ENCODE data around the gene RAB3GAP2.
A peak's percentile ranks its signal among the peaks of the same experiment; 100 is the strongest.
"Not testable (repeated sequence)": the region's sequence is repeated elsewhere in the genome, so short reads cannot be mapped to it uniquely, and the experiment has no call there.

RAB3GAP2 gene

GRCh38 chr1:220219136-220219442 is 53.2 kb downstream of the RAB3GAP2 start:
- Histone ChIP-seq H3K27me3 (ENCODE audit: insufficient read depth, insufficient read length) (no peaks in the 10 kb centered on the region), H3K9ac (ENCODE audit: insufficient read length, low read depth) (no peak overlapping the region), H3K4me1 (ENCODE audit: insufficient read depth, insufficient read length) (no peaks in the 10 kb centered on the region), H3K9me3 (ENCODE audit: insufficient read depth, low read length) (no peaks in the 10 kb centered on the region), H3K36me3 (ENCODE audit: insufficient read depth, insufficient read length, low read length) (peaks cover 6% of the 10 kb centered on the region), H3K4me3 (ENCODE audit: insufficient read length, low read depth) (no peak overlapping the region)
- TF ChIP-seq ZNF274 (IDR thresholded peaks at IDR 0.05; ENCODE audit: low read depth, low read length) (no peak), SUZ12 (IDR thresholded peaks at IDR 0.05; ENCODE audit: extremely low read depth, insufficient read depth, insufficient read length) (no peak), YY1 (IDR thresholded peaks at IDR 0.05; ENCODE audit: insufficient read depth, insufficient read length) (no peak)
- no peak for DNase-seq (ENCODE audit: low read depth, low spot score)

GRCh38 chr1:220218397-220219135 is 53.7 kb downstream of the RAB3GAP2 start:
- H3K36me3 ChIP-seq (ENCODE audit: insufficient read depth, insufficient read length, low read length); H3K27me3 ChIP-seq (ENCODE audit: insufficient read depth, insufficient read length); H3K4me1 ChIP-seq (ENCODE audit: insufficient read depth, insufficient read length); H3K9me3 ChIP-seq (ENCODE audit: insufficient read depth, low read length); H3K4me3 ChIP-seq (ENCODE audit: insufficient read length, low read depth); H3K9ac ChIP-seq (ENCODE audit: insufficient read length, low read depth): not testable (repeated sequence)
- peak; percentile 61 for DNase-seq (ENCODE audit: low read depth, low spot score)

DNA sequence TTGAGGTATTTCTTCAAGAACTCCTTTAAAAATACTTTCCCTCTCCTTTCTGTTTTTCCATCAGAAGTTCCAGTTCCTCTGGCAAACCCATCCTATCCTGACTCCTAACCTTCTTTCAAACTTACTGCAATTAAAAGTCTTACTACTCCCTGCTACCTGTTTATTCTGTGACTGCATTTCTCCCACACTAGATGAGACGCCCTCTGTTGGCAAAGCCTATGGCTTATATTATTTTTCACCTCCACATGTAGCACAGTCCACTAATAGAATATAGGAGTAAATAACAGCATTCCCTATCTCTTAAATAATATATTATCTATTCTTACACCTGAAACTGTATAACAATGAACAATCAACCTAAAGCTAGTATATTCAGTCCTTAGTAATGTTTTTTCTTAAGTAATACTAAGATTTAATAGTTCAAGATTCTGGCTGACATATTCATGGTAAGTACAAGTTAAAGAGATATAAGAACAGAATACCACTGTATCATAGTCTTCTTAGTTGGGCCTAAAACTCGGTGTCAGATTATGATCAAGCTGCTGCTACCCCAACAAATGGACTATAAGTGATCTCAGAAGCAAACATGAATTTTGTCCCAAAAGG is 54.8 kb downstream of the RAB3GAP2 start:
- peaks cover 8% of the 10 kb centered on the region for H3K36me3 ChIP-seq (ENCODE audit: insufficient read depth, insufficient read length, low read length)
- TF ChIP-seq YY1 (IDR thresholded peaks at IDR 0.05; ENCODE audit: insufficient read depth, insufficient read length) (no peak), ZNF274 (IDR thresholded peaks at IDR 0.05; ENCODE audit: low read depth, low read length) (no peak), SUZ12 (IDR thresholded peaks at IDR 0.05; ENCODE audit: extremely low read depth, insufficient read depth, insufficient read length) (no peak)

DNA sequence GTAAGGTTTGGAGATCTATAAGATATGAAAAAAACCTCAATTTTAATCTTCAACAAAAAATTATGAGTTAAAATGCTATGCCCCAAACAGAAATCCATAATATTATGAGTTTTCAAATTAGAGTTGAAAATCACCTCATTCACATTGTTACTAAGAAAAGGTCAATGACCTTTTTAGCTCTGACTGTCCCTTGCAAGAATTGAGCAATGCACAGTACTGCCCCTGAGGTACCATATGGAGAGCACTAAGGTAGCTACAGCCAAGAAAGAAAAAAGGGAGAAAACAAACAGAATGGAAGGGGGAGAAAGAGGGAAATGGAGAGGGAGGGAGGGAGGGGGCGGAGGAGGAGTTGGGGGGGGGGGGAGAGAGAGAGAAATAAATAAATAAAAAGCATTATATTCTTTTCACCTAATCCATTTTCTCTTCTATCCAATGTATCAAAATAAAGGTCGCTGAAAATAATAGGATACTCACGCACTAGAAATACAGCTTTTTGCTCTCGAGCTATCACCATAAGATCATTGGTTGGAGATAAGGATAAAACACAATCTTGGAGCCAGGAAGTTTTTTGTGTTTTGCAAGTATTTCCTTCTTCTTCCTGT is 58.8 kb downstream of the RAB3GAP2 start:
- no peak for TF ChIP-seq ZNF274 (IDR thresholded peaks at IDR 0.05; ENCODE audit: low read depth, low read length)
- no peak for TF ChIP-seq YY1 (IDR thresholded peaks at IDR 0.05; ENCODE audit: insufficient read depth, insufficient read length)
- TF ChIP-seq SUZ12 (IDR thresholded peaks at IDR 0.05; ENCODE audit: extremely low read depth, insufficient read depth, insufficient read length) = no peak
- Histone ChIP-seq H3K36me3 (ENCODE audit: insufficient read depth, insufficient read length, low read length) (peaks cover 22% of the 10 kb centered on the region), H3K9ac (ENCODE audit: insufficient read length, low read depth) (no peak overlapping the region), H3K27me3 (ENCODE audit: insufficient read depth, insufficient read length) (no peaks in the 10 kb centered on the region), H3K4me1 (ENCODE audit: insufficient read depth, insufficient read length) (no peaks in the 10 kb centered on the region), H3K4me3 (ENCODE audit: insufficient read length, low read depth) (no peak overlapping the region), H3K9me3 (ENCODE audit: insufficient read depth, low read length) (no peaks in the 10 kb centered on the region)
- DNase-seq (ENCODE audit: low read depth, low spot score) = no peak

More for the DNA sequence above, 54.8 kb downstream of the RAB3GAP2 start:
- no peaks in the 10 kb centered on the region for H3K4me1 ChIP-seq (ENCODE audit: insufficient read depth, insufficient read length)
- H3K4me3 ChIP-seq (ENCODE audit: insufficient read length, low read depth) = no peak overlapping the region
- no peak for DNase-seq (ENCODE audit: low read depth, low spot score)
- no peaks in the 10 kb centered on the region for H3K9me3 ChIP-seq (ENCODE audit: insufficient read depth, low read length)
- H3K27me3 ChIP-seq (ENCODE audit: insufficient read depth, insufficient read length) = no peaks in the 10 kb centered on the region
- H3K9ac ChIP-seq (ENCODE audit: insufficient read length, low read depth) = no peak overlapping the region

GRCh38 chr1:220207411-220207810 is 64.8 kb downstream of the RAB3GAP2 start:
- H3K9me3 ChIP-seq (ENCODE audit: insufficient read depth, low read length) = no peaks in the 10 kb centered on the region
- TF ChIP-seq SUZ12 (IDR thresholded peaks at IDR 0.05; ENCODE audit: extremely low read depth, insufficient read depth, insufficient read length) (no peak), YY1 (IDR thresholded peaks at IDR 0.05; ENCODE audit: insufficient read depth, insufficient read length) (no peak), ZNF274 (IDR thresholded peaks at IDR 0.05; ENCODE audit: low read depth, low read length) (no peak)
- H3K9ac ChIP-seq (ENCODE audit: insufficient read length, low read depth) = no peak overlapping the region
- H3K36me3 ChIP-seq (ENCODE audit: insufficient read depth, insufficient read length, low read length) = peaks cover 67% of the 10 kb centered on the region
- no peaks in the 10 kb centered on the region for H3K27me3 ChIP-seq (ENCODE audit: insufficient read depth, insufficient read length)
- DNase-seq (ENCODE audit: low read depth, low spot score) = no peak
- no peak overlapping the region for H3K4me3 ChIP-seq (ENCODE audit: insufficient read length, low read depth)
- H3K4me1 ChIP-seq (ENCODE audit: insufficient read depth, insufficient read length) = no peaks in the 10 kb centered on the region

- not testable (repeated sequence) for H3K27me3 ChIP-seq (ENCODE audit: insufficient read depth, insufficient read length); H3K4me1 ChIP-seq (ENCODE audit: insufficient read depth, insufficient read length); DNase-seq (ENCODE audit: low read depth, low spot score); H3K4me3 ChIP-seq (ENCODE audit: insufficient read length, low read depth); H3K9me3 ChIP-seq (ENCODE audit: insufficient read depth, low read length); H3K9ac ChIP-seq (ENCODE audit: insufficient read length, low read depth)
- peaks cover 74% of the 10 kb centered on the region for H3K36me3 ChIP-seq (ENCODE audit: insufficient read depth, insufficient read length, low read length)
Measured at GRCh38 chr1:220204758-220205157, 67.5 kb downstream of the RAB3GAP2 start.

DNA sequence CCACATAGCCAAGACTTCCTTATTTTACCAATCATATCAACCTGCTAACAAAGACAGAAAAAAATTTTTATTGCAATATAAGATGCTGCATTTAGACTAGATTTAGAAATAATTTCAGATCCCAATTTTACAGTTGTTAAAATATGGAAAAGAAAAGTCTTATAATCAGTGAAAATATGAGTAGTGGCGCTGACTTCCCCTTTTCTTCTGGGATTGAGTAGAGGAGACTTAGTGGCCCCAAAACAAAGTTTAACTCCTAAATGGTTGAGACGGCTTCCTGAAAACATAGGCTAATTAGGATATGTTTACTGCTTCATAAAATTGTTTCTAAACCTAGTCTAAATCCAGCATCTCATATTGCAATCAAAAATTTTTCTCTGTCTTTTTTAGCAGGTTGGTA is 68.4 kb downstream of the RAB3GAP2 start:
- peaks cover 81% of the 10 kb centered on the region for H3K36me3 ChIP-seq (ENCODE audit: insufficient read depth, insufficient read length, low read length)
- H3K9me3 ChIP-seq (ENCODE audit: insufficient read depth, low read length) = no peaks in the 10 kb centered on the region
- DNase-seq (ENCODE audit: low read depth, low spot score) = no peak

More for the DNA sequence above, 68.4 kb downstream of the RAB3GAP2 start:
- H3K4me1 ChIP-seq (ENCODE audit: insufficient read depth, insufficient read length) = no peaks in the 10 kb centered on the region
- H3K27me3 ChIP-seq (ENCODE audit: insufficient read depth, insufficient read length) = no peaks in the 10 kb centered on the region
- no peak overlapping the region for H3K9ac ChIP-seq (ENCODE audit: insufficient read length, low read depth)
- no peak overlapping the region for H3K4me3 ChIP-seq (ENCODE audit: insufficient read length, low read depth)
- TF ChIP-seq ZNF274 (IDR thresholded peaks at IDR 0.05; ENCODE audit: low read depth, low read length) (no peak), SUZ12 (IDR thresholded peaks at IDR 0.05; ENCODE audit: extremely low read depth, insufficient read depth, insufficient read length) (no peak)
